Ishikawa (cell line): ENCODE results near the gene KCNQ1.
A peak's percentile ranks its signal among the peaks of the same experiment; 100 is the strongest.

Experiments
- CEBPB ChIP-seq: IDR thresholded peaks from 2 replicates; pipeline ENCODE4 v1.6.1; 2012
- CREB1 ChIP-seq: IDR thresholded peaks from 2 replicates; pipeline ENCODE4 v1.6.1; 2012; ENCODE audit warnings: low read depth
- EP300 ChIP-seq: IDR thresholded peaks from 2 replicates; pipeline ENCODE4 v1.6.1; 2012; ENCODE audit warnings: borderline replicate concordance
- FOXM1 ChIP-seq: IDR thresholded peaks from 2 replicates; pipeline ENCODE4 v1.6.1; 2012; ENCODE audit warnings: low read depth, borderline replicate concordance
- RAD21 ChIP-seq: IDR thresholded peaks from 2 replicates; pipeline ENCODE4 v1.6.1; 2012; ENCODE audit warnings: low read depth
- TAF1 ChIP-seq: IDR thresholded peaks from 2 replicates; pipeline ENCODE4 v1.6.1; 2012; ENCODE audit warnings: low read depth, mild to moderate bottlenecking
- TCF12 ChIP-seq: IDR thresholded peaks from 2 replicates; pipeline ENCODE4 v1.6.1; 2012; ENCODE audit warnings: low read depth
- YY1 ChIP-seq: IDR thresholded peaks from 2 replicates; pipeline ENCODE4 v1.6.1; 2012; ENCODE audit warnings: low read depth
- TF ChIP-seq, protein P1 (sequence below): IDR thresholded peaks from 2 replicates; pipeline ENCODE4 v1.6.1; 2012
- TF ChIP-seq, protein P2 (sequence below): IDR thresholded peaks from 2 replicates; pipeline ENCODE4 v1.6.1; 2012; ENCODE audit warnings: low read depth, mild to moderate bottlenecking

DNA sequence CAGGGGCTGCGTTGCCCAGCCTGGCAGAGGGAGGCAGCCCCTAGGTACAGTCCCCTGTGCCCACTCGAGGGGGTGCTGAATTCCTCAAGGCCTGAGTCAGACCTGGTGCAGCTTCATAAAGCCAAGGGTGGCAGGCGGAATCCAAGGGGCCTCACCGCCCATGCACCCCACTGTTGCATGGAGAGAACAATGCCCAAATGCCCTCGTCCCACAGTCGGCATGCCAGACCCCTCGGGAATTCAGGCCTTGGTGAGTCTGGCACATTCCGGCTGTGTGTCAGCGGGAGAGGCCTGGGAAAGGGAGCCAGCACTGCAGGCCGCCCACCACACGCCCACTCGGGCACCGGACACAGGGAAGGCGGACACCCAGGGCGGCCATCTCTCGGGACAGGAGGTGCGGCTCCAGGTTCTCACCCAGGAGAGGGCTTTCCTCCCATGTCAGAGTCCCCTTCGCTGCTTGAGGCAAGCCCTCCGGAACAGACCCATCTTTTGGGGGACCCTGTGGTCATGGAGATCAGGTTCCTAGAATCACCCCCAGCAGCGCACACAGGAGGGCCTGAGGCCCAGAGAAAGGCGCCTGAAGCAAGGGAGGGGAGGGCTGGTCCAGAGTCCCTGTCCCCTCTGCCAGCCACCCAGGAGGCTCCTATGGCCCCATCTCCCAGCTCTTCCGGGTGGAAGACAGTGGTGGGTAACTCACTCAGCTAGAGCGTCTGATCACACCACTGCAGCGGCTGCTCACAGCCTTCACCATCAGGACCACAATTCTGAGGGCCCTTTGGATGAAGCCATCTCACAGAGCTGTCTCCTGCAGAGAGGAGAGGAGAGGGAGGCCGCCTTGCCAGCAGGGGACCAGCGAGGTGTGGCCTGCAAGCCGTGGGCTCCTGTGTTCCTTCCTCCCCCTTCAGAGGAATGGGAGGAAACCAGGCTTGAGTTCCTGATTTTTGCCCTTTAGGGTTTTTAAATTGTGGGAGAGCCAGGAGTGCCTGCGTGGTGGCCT, 286.6 kb downstream of the KCNQ1 start:
- TF ChIP-seq TCF12 (no peak), YY1 (no peak), TAF1 (no peak), EP300 (no peak), RAD21 (no peak), CEBPB (no peak), FOXM1 (no peak), CREB1 (no peak)
- TF ChIP-seq, protein P1, sequence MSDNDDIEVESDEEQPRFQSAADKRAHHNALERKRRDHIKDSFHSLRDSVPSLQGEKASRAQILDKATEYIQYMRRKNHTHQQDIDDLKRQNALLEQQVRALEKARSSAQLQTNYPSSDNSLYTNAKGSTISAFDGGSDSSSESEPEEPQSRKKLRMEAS = peak; percentile 48; the same call in 1 of the 2 replicates
- TF ChIP-seq, protein P2, sequence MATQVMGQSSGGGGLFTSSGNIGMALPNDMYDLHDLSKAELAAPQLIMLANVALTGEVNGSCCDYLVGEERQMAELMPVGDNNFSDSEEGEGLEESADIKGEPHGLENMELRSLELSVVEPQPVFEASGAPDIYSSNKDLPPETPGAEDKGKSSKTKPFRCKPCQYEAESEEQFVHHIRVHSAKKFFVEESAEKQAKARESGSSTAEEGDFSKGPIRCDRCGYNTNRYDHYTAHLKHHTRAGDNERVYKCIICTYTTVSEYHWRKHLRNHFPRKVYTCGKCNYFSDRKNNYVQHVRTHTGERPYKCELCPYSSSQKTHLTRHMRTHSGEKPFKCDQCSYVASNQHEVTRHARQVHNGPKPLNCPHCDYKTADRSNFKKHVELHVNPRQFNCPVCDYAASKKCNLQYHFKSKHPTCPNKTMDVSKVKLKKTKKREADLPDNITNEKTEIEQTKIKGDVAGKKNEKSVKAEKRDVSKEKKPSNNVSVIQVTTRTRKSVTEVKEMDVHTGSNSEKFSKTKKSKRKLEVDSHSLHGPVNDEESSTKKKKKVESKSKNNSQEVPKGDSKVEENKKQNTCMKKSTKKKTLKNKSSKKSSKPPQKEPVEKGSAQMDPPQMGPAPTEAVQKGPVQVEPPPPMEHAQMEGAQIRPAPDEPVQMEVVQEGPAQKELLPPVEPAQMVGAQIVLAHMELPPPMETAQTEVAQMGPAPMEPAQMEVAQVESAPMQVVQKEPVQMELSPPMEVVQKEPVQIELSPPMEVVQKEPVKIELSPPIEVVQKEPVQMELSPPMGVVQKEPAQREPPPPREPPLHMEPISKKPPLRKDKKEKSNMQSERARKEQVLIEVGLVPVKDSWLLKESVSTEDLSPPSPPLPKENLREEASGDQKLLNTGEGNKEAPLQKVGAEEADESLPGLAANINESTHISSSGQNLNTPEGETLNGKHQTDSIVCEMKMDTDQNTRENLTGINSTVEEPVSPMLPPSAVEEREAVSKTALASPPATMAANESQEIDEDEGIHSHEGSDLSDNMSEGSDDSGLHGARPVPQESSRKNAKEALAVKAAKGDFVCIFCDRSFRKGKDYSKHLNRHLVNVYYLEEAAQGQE = no peak
